Measurements from ENCODE around the gene AHCYL2. TPM values are rescaled to one million over a fixed set of nuclear protein-coding genes. Genes with fewer than 3 reads are reported as not detected.

Gene AHCYL2
- total RNA-seq, 1 experiment from 2014 or later = 20.2 TPM

GRCh38 chr7:129388333-129389098, 163.7 kb downstream of the AHCYL2 start:
- Histone ChIP-seq H3K9me3 (ENCODE audit: control insufficient read depth, insufficient read depth, low read depth, low read length) (no peaks in the 10 kb centered on the region), H3K27ac (ENCODE audit: low read length) (no peak overlapping the region), H3K4me1 (ENCODE audit: control insufficient read depth, insufficient read depth, low read length) (no peaks in the 10 kb centered on the region), H3K27me3 (ENCODE audit: control insufficient read depth, insufficient read depth, low read length) (no peaks in the 10 kb centered on the region), H3K4me3 (ENCODE audit: low read depth in 2 of 2, low read length in 2 of 2) (no peak overlapping the region), H3K36me3 (ENCODE audit: control insufficient read depth, insufficient read depth, low read length) (no peaks in the 10 kb centered on the region)
- intact Hi-C loops (cut with micrococcal nuclease; ENCODE audit: unreplicated experiment) (no loop called here), in situ Hi-C loops (cut with HindIII; ENCODE audit: low pct_unique_long_range_greater_than_20kb, low sequenced_read_pairs) (no loop called here)
- CTCF ChIA-PET = interaction anchor here (0.6 kb wide), 3 partner anchors 12 to 437 kb away, joined by 4 to 6 read pairs (median 4); no protein-coding TSS in a partner anchor
- POLR2A ChIA-PET = interaction anchor here (0.6 kb wide), 1 partner anchor 29 kb away, joined by 4 read pairs; no protein-coding TSS in a partner anchor
- no TSS peak for BruUV-seq (replicated peaks)
- no peak for DNase-seq (ENCODE audit: low read depth, low spot score)
- no peak for ATAC-seq
- TF ChIP-seq REST (IDR thresholded peaks at IDR 0.05; ENCODE audit: insufficient read depth in 1 of 2, low read depth in 2 of 2, low read length in 1 of 2) (no peak), TCF7L2 (IDR thresholded peaks at IDR 0.05; ENCODE audit: low read depth, low read length) (no peak), POLR2AphosphoS5 (IDR thresholded peaks at IDR 0.05; ENCODE audit: low read depth, low read length) (no peak), SIN3A (IDR thresholded peaks at IDR 0.05; ENCODE audit: borderline replicate concordance, insufficient read depth, low read depth, low read length) (no peak), CTCF (IDR thresholded peaks at IDR 0.05) (no peak)

GRCh38 chr7:129389829-129390228, 165.0 kb downstream of the AHCYL2 start:
- no peak overlapping the region for H3K27ac ChIP-seq (ENCODE audit: low read length)
- no peak overlapping the region for H3K4me3 ChIP-seq (ENCODE audit: low read depth in 2 of 2, low read length in 2 of 2)
- no TSS peak for BruUV-seq (replicated peaks)
- in situ Hi-C loops (cut with HindIII; ENCODE audit: low pct_unique_long_range_greater_than_20kb, low sequenced_read_pairs) (no loop called here), intact Hi-C loops (cut with micrococcal nuclease; ENCODE audit: unreplicated experiment) (no loop called here)
- H3K36me3 ChIP-seq (ENCODE audit: control insufficient read depth, insufficient read depth, low read length) = no peaks in the 10 kb centered on the region
- H3K27me3 ChIP-seq (ENCODE audit: control insufficient read depth, insufficient read depth, low read length) = no peaks in the 10 kb centered on the region
- ChIA-PET POLR2A (no interaction called here), CTCF (no interaction called here)
- DNase-seq (ENCODE audit: low read depth, low spot score) = no peak
- TF ChIP-seq POLR2AphosphoS5 (IDR thresholded peaks at IDR 0.05; ENCODE audit: low read depth, low read length) (no peak), SIN3A (IDR thresholded peaks at IDR 0.05; ENCODE audit: borderline replicate concordance, insufficient read depth, low read depth, low read length) (no peak), REST (IDR thresholded peaks at IDR 0.05; ENCODE audit: insufficient read depth in 1 of 2, low read depth in 2 of 2, low read length in 1 of 2) (no peak), TCF7L2 (IDR thresholded peaks at IDR 0.05; ENCODE audit: low read depth, low read length) (no peak), CTCF (IDR thresholded peaks at IDR 0.05) (no peak; the same call in 1 of the 2 replicates)
- no peak for ATAC-seq
- H3K4me1 ChIP-seq (ENCODE audit: control insufficient read depth, insufficient read depth, low read length) = no peaks in the 10 kb centered on the region
- no peaks in the 10 kb centered on the region for H3K9me3 ChIP-seq (ENCODE audit: control insufficient read depth, insufficient read depth, low read depth, low read length)
